Ishikawa (cell line): ENCODE results near the gene PCIF1.

ENCODE experiments used
- CEBPB ChIP-seq: IDR thresholded peaks from 2 replicates; pipeline ENCODE4 v1.6.1; 2012
- CREB1 ChIP-seq: IDR thresholded peaks from 2 replicates; pipeline ENCODE4 v1.6.1; 2012; ENCODE audit warnings: low read depth
- EGR1 ChIP-seq: IDR thresholded peaks from 2 replicates; pipeline ENCODE4 v1.6.1; 2012
- EP300 ChIP-seq: IDR thresholded peaks from 2 replicates; pipeline ENCODE4 v1.6.1; 2012; ENCODE audit warnings: borderline replicate concordance
- FOXM1 ChIP-seq: IDR thresholded peaks from 2 replicates; pipeline ENCODE4 v1.6.1; 2012; ENCODE audit warnings: low read depth, borderline replicate concordance
- RAD21 ChIP-seq: IDR thresholded peaks from 2 replicates; pipeline ENCODE4 v1.6.1; 2012; ENCODE audit warnings: low read depth
- TAF1 ChIP-seq: IDR thresholded peaks from 2 replicates; pipeline ENCODE4 v1.6.1; 2012; ENCODE audit warnings: low read depth, mild to moderate bottlenecking
- TCF12 ChIP-seq: IDR thresholded peaks from 2 replicates; pipeline ENCODE4 v1.6.1; 2012; ENCODE audit warnings: low read depth
- YY1 ChIP-seq: IDR thresholded peaks from 2 replicates; pipeline ENCODE4 v1.6.1; 2012; ENCODE audit warnings: low read depth
- ZBTB7A ChIP-seq: IDR thresholded peaks from 2 replicates; pipeline ENCODE4 v1.6.1; 2012; ENCODE audit warnings: low read depth
- TF ChIP-seq, protein P1 (sequence below): IDR thresholded peaks from 2 replicates; pipeline ENCODE4 v1.6.1; 2012
- TF ChIP-seq, protein P2 (sequence below): IDR thresholded peaks from 2 replicates; pipeline ENCODE4 v1.6.1; 2012; ENCODE audit warnings: low read depth, mild to moderate bottlenecking
- TF ChIP-seq, protein P3 (sequence below): IDR thresholded peaks from 2 replicates; pipeline ENCODE4 v1.6.1; 2012

DNA sequence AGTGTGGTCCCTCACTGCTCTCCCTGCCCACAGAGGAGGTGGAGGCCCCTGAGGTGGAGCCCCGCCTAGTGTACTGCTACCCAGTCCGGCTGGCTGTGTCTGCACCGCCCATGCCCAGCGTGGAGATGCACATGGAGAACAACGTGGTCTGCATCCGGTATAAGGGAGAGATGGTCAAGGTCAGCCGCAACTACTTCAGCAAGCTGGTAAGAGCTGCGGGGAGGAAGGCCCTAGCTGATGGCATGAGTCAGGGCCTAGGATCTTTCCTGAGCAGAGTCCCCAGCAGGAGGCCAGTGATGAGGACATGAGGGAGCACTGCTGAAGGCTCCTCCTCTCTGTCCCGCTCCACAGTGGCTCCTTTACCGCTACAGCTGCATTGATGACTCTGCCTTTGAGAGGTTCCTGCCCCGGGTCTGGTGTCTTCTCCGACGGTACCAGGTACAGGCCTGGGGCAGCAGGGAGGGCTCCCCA, 11.2 kb downstream of the PCIF1 start:
- no peak for TF ChIP-seq TCF12
- TF ChIP-seq YY1, result no peak
- TF ChIP-seq TAF1, result no peak
- no peak for TF ChIP-seq FOXM1
- TF ChIP-seq CEBPB, result no peak
- TF ChIP-seq, protein P1, sequence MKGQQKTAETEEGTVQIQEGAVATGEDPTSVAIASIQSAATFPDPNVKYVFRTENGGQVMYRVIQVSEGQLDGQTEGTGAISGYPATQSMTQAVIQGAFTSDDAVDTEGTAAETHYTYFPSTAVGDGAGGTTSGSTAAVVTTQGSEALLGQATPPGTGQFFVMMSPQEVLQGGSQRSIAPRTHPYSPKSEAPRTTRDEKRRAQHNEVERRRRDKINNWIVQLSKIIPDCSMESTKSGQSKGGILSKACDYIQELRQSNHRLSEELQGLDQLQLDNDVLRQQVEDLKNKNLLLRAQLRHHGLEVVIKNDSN, result no peak
- TF ChIP-seq EGR1, result no peak
- TF ChIP-seq, protein P2, sequence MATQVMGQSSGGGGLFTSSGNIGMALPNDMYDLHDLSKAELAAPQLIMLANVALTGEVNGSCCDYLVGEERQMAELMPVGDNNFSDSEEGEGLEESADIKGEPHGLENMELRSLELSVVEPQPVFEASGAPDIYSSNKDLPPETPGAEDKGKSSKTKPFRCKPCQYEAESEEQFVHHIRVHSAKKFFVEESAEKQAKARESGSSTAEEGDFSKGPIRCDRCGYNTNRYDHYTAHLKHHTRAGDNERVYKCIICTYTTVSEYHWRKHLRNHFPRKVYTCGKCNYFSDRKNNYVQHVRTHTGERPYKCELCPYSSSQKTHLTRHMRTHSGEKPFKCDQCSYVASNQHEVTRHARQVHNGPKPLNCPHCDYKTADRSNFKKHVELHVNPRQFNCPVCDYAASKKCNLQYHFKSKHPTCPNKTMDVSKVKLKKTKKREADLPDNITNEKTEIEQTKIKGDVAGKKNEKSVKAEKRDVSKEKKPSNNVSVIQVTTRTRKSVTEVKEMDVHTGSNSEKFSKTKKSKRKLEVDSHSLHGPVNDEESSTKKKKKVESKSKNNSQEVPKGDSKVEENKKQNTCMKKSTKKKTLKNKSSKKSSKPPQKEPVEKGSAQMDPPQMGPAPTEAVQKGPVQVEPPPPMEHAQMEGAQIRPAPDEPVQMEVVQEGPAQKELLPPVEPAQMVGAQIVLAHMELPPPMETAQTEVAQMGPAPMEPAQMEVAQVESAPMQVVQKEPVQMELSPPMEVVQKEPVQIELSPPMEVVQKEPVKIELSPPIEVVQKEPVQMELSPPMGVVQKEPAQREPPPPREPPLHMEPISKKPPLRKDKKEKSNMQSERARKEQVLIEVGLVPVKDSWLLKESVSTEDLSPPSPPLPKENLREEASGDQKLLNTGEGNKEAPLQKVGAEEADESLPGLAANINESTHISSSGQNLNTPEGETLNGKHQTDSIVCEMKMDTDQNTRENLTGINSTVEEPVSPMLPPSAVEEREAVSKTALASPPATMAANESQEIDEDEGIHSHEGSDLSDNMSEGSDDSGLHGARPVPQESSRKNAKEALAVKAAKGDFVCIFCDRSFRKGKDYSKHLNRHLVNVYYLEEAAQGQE, result no peak
- TF ChIP-seq EP300, result no peak
- no peak for TF ChIP-seq ZBTB7A
- TF ChIP-seq, protein P3, sequence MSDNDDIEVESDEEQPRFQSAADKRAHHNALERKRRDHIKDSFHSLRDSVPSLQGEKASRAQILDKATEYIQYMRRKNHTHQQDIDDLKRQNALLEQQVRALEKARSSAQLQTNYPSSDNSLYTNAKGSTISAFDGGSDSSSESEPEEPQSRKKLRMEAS, result no peak
- TF ChIP-seq CREB1, result no peak
- TF ChIP-seq RAD21, result no peak
